GM21737 (cell line): ENCODE measurements around the gene CXCL11.
"Not testable (repeated sequence)": the region's sequence is repeated elsewhere in the genome, so short reads cannot be mapped to it uniquely, and the experiment has no call there.

Experiments
- ATAC-seq: cut with Tn5 transposase; IDR thresholded peaks from one replicate; pipeline ENCODE4 v1.9.1; 2021; ENCODE audit warnings: mild to moderate bottlenecking, moderate library complexity; ENCODE audit not compliant: unreplicated experiment

The CXCL11 gene

DNA sequence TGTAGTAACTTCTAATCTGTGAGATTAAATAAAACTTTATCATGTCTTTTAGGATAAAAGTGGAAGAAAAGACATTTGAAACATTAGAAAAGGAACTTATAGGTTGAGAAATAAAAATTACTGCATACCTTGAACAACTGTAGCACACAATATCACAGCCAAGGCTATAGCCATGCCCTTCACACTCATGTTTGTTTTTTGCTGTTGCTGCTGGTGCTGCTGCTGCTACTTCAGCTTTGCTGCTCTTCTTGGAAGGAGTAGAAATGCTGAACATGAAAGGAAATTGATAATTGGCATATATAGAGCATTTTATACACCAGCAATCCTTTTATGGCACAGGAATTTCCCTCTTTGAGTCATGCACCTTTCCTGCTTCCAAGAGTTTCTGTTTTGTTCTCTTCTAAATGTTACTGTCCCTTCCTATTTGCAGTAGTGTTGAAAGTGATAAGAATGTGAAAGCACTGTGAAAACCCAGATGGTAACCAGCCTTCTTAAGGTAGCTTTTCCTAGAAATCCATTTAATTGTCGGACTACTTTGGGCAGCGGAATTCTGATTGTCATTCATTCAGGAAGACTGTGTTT is at the start of gene CXCL11:
TSS of gene CXCL11 (minus strand) at position 272 of the 582 bp plus-strand sequence. CDS start at position 189, 83 bp downstream.
- ATAC-seq, result no peak

- no peak for ATAC-seq
These were observed 48.7 kb upstream of the CXCL11 start for GRCh38 chr4:76084542-76084941.

DNA sequence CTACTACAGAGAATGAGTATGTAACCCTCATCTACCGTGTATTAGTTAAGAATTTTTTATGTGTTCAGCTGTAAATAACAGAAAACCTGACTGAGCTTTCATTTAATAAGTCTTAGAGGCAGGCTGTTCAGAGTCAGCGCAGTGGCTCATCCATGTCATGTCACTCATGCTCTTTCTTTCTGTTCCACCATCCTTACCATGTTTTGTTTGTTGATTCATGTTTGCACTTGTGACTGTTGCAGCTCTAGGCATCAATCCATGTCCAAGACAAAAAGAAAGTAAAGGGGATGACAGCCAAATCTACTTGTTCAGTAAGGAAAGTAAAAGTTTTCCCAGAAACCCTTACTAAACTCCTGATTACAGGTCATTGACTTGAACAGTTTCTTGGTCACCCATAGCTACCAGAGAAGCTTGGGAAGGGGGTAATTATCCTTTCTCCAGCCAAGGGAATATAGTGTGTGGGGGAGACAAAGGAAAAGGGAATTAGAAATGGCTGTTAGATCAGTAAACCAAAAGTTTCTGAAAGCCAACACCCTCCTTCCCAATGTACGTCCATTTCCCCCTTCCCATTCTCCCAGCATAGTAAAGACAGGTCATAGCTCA is 47.6 kb upstream of the CXCL11 start:
- no peak for ATAC-seq

- ATAC-seq, result no peak
These were observed 42.3 kb upstream of the CXCL11 start for GRCh38 chr4:76078033-76078613.

GRCh38 chr4:76074993-76075600 is 39.2 kb upstream of the CXCL11 start:
- ATAC-seq, result no peak

- no peak for ATAC-seq
These were observed 38.6 kb upstream of the CXCL11 start, which contains the start of gene ART3 for GRCh38 chr4:76074468-76074867. TSS of gene ART3 (plus strand) at chr4:76074709. CDS start at chr4:76075890, 1,181 bp downstream.

GRCh38 chr4:76072760-76073159 is 36.9 kb upstream of the CXCL11 start:
- ATAC-seq, result no peak

- no peak for ATAC-seq
These were observed 31.9 kb upstream of the CXCL11 start for GRCh38 chr4:76067652-76068286.

DNA sequence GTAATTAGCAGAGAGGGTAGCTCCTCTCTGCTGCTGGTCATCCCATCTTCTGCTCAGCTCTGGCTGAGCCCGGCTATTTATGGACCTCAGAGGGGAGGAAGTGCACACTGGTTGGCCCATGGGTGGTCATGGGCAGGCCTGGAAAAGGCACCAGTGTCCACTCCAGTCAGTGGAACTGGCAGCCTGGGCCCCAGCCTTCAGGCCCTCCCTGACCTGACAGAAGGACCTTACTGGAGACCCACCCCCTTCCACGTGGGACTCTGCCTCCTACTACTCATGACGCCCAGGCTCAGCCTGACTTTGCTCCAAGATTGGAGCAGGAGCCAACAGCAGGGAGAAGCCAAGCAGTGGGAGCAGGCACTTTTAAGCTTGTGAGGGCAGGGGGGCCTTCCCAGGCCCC is 30.7 kb upstream of the CXCL11 start:
- ATAC-seq, result no peak

- ATAC-seq, result peak; percentile 57
These were observed 26.1 kb upstream of the CXCL11 start for GRCh38 chr4:76061982-76062381.

- ATAC-seq, result no peak
These were observed 25.6 kb upstream of the CXCL11 start for GRCh38 chr4:76061421-76061820.

DNA sequence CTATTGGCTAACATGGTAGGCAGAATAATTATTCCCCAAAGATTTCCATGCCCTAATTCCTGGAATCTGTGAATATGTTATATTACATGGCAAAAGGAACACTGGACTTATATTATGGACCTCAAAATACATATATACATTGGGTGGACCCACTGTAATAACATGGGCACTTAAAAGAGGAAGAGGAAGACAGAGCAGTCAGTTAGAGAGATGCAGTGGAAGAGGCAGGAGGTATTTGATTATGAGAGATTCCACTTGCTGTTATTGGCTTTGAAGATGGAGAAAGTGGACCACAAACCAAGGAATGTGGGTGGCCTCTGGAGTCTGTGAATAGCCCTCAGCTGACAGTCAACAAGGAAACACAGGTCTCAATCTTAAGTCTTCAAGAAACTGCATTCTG is 24.6 kb upstream of the CXCL11 start:
- ATAC-seq, result no peak

- no peak for ATAC-seq
These were observed 23.9 kb upstream of the CXCL11 start for GRCh38 chr4:76059750-76060149.

DNA sequence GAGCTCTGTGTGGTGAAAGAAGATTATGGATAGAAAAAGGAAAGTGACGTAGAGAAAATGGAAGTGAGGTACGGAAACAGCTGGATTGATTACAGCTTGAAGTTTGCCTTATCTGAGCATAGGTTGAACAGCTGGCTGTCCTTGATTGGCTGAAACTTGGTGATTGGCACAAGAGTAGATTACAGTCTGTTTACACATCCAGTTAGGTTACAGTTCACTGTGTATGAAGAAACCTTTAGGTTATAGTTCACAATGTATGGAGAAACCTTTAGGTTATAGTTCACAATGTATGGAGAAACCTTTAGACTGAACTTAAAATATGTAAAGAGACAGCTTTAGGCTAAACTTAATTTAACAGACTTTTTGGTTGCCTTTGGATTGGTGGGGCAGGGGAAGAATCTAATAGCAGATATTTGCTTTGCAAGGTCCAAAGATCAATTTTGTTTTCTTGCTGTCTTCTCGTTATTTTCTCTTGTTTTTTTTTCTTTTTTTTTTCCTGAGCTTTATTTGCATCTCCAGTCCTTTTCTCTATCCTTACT is 23.1 kb upstream of the CXCL11 start:
- no peak for ATAC-seq

GRCh38 chr4:76058302-76058701 is 22.4 kb upstream of the CXCL11 start:
- ATAC-seq, result no peak

DNA sequence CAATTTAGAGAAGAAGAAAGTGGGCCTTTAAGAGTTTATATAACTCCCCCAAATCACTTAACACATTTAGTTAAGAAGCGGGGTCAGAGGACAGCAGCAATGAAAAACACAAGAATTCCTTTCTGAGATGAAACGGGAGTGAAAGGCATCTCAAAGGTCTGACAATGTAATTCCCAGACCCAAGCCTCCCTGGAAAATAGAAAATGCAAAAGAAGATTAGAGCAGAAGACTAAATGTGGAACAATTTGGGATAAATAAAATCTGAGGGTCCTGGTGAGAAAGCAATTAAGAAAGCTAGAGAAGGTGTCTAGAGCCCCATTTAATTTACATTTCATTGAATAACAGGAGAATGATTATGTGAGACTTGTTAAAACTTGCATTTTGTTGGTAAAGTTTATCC is 19.6 kb upstream of the CXCL11 start:
- ATAC-seq, result no peak

- peak; percentile 94 for ATAC-seq
These were observed 19.1 kb upstream of the CXCL11 start for GRCh38 chr4:76055016-76055415.

- ATAC-seq, result no peak
These were observed 17.9 kb upstream of the CXCL11 start for GRCh38 chr4:76053730-76054129.

GRCh38 chr4:76050560-76051050 is 14.7 kb upstream of the CXCL11 start:
- not testable (repeated sequence) for ATAC-seq

- ATAC-seq, result not testable (repeated sequence)
These were observed 14.1 kb upstream of the CXCL11 start for GRCh38 chr4:76049860-76050416.

GRCh38 chr4:76044686-76045085 is 8.8 kb upstream of the CXCL11 start:
- not testable (repeated sequence) for ATAC-seq
